SK-N-SH (cell line): ENCODE measurements around the gene ITIH5. TPM values are rescaled to one million over a fixed set of nuclear protein-coding genes. Genes with fewer than 3 reads are reported as not detected.

Experiments used
- CTCF ChIA-PET: fragments of 300-600, 350-600 bp; formaldehyde crosslinking; extraction: SDS; loops from one replicate; lab custom pipeline; 2021; lab: Yijun Ruan, JAX
- POLR2A ChIA-PET: fragments of 350-600 bp; sonication (Branson Sonifier 250); formaldehyde crosslinking; extraction: SDS; loops from one replicate; lab custom pipeline; 2020; ENCODE audit warnings: antibody characterized with exemption, inconsistent platforms; lab: Yijun Ruan, JAX
- DNase-seq: peaks from one replicate; pipeline ENCODE4 v3.0.0; 2012
- H2AFZ ChIP-seq: fragments of 200-600 bp; sonication (generic); 2 replicates; pipeline ENCODE4 v1.8.1; 2016; ENCODE audit warnings: antibody characterized with exemption, mild to moderate bottlenecking, low read depth
- H3F3A ChIP-seq: fragments of 200-600 bp; sonication (generic); replicated peaks from 2 replicates; pipeline ENCODE3; 2016; ENCODE audit warnings: antibody characterized with exemption, mild to moderate bottlenecking; ENCODE audit not compliant: insufficient read depth
- H3K27ac ChIP-seq, 2 experiments: fragments of 200-500 bp in 1 of 2; fragments of 200-600 bp in 1 of 2; sonication (Bioruptor generic) in 1 of 2; sonication (generic), shearing (Covaris generic) in 1 of 2; 2 replicates each; pipeline versions ENCODE4 v1.5.1 to v1.6.1; 2014 to 2016; ENCODE audit warnings: low read depth in 2 of 2, inconsistent platforms in 1 of 2, low read length in 1 of 2, mild to moderate bottlenecking in 1 of 2, mixed read lengths in 1 of 2
- H3K27me3 ChIP-seq: fragments of 200-600 bp; sonication (generic), shearing (Covaris generic); 2 replicates; pipeline ENCODE4 v1.6.1; 2016; ENCODE audit warnings: mixed run types; ENCODE audit not compliant: insufficient read depth
- H3K36me3 ChIP-seq, 2 experiments: fragments of 200-500 bp in 1 of 2; fragments of 200-600 bp in 1 of 2; sonication (Bioruptor generic) in 1 of 2; sonication (generic) in 1 of 2; replicated peaks in 1 of 2; 2 replicates each; pipeline versions ENCODE3 to v1.5.1; 2014 to 2016; ENCODE audit warnings: low read length in 1 of 2, mild to moderate bottlenecking in 1 of 2; ENCODE audit not compliant: insufficient read depth in 2 of 2, control insufficient read depth in 1 of 2
- H3K4me1 ChIP-seq, 2 experiments: fragments of 200-500 bp in 1 of 2; fragments of 200-600 bp in 1 of 2; sonication (Bioruptor generic) in 1 of 2; sonication (generic), shearing (Covaris generic) in 1 of 2; 2 replicates each; pipeline versions ENCODE4 v1.5.1 to v1.6.1; 2014 to 2016; ENCODE audit warnings: low read depth in 1 of 2, low read length in 1 of 2, mixed run types in 1 of 2; ENCODE audit not compliant: insufficient read depth in 2 of 2, control insufficient read depth in 1 of 2
- H3K4me2 ChIP-seq: fragments of 200-600 bp; sonication (generic), shearing (Covaris generic); 2 replicates; pipeline ENCODE4 v1.6.1; 2017; ENCODE audit warnings: mixed run types
- H3K4me3 ChIP-seq, 2 experiments: fragments of 200-500 bp in 1 of 2; fragments of 200-600 bp in 1 of 2; sonication (Bioruptor generic) in 1 of 2; sonication (generic), shearing (Covaris generic) in 1 of 2; 2 replicates each; pipeline versions ENCODE4 v1.5.1 to v1.8.1; 2014 to 2016; ENCODE audit warnings: low read depth in 2 of 2, inconsistent platforms in 1 of 2, low read length in 1 of 2, mild to moderate bottlenecking in 1 of 2, mixed read lengths in 1 of 2, moderate library complexity in 1 of 2
- H3K79me2 ChIP-seq: fragments of 200-600 bp; sonication (generic); 2 replicates; pipeline ENCODE4 v1.8.1; 2017; ENCODE audit warnings: mild to moderate bottlenecking; ENCODE audit not compliant: insufficient read depth
- H3K9ac ChIP-seq: fragments of 200-600 bp; sonication (generic); 2 replicates; pipeline ENCODE4 v1.6.1; 2017; ENCODE audit warnings: mixed run types
- H3K9me2 ChIP-seq: fragments of 200-600 bp; sonication (generic); 2 replicates; pipeline ENCODE4 v1.6.1; 2017; ENCODE audit warnings: mixed run types
- H3K9me3 ChIP-seq: fragments of 200-600 bp; sonication (generic); 2 replicates; pipeline ENCODE4 v1.6.1; 2017; ENCODE audit warnings: mixed run types, mild to moderate bottlenecking, moderate library complexity
- H4K20me1 ChIP-seq: fragments of 200-600 bp; sonication (generic); 2 replicates; pipeline ENCODE4 v1.6.1; 2017; ENCODE audit warnings: mild to moderate bottlenecking, mixed run types; ENCODE audit not compliant: insufficient read depth
- EP300 ChIP-seq, 2 experiments: IDR thresholded peaks; 2 replicates each; pipeline versions ENCODE4 v1.4.0 to v1.6.1; 2012; ENCODE audit warnings: borderline replicate concordance in 1 of 2, low read depth in 1 of 2, low read length in 1 of 2
- EZH2phosphoT487 ChIP-seq: fragments of 200-600 bp; sonication (generic); IDR thresholded peaks from 2 replicates; pipeline ENCODE4 v1.6.1; 2017; ENCODE audit warnings: low read depth, mixed run types, mild to moderate bottlenecking, antibody characterized with exemption, moderate library complexity, borderline replicate concordance
- FOXJ3 ChIP-seq: sonication (generic); formaldehyde crosslinking; IDR thresholded peaks from 2 replicates; pipeline ENCODE4 v1.5.1; 2020; ENCODE audit warnings: mild to moderate bottlenecking, missing genetic modification reagents
- FOXM1 ChIP-seq: IDR thresholded peaks from 2 replicates; pipeline ENCODE4 v1.4.0; 2012; ENCODE audit warnings: low read depth, mild to moderate bottlenecking
- IRF3 ChIP-seq: fragments of 150-350 bp; IDR thresholded peaks from 2 replicates; pipeline ENCODE4 v1.6.1; 2016; ENCODE audit warnings: mild to moderate bottlenecking, low read depth, low read length
- NFIC ChIP-seq: IDR thresholded peaks from 2 replicates; pipeline ENCODE4 v1.4.0; 2012; ENCODE audit warnings: borderline replicate concordance
- NRF1 ChIP-seq: IDR thresholded peaks from 2 replicates; pipeline ENCODE4 v1.6.1; 2012; ENCODE audit warnings: low read depth, mild to moderate bottlenecking, low read length
- RAD21 ChIP-seq: IDR thresholded peaks from 2 replicates; pipeline ENCODE4 v1.6.1; 2012; ENCODE audit warnings: mild to moderate bottlenecking, low read length
- RFX5 ChIP-seq: IDR thresholded peaks from 2 replicates; pipeline ENCODE4 v1.6.1; 2012; ENCODE audit warnings: mild to moderate bottlenecking, improper control_type of control experiment, low read length
- SIN3A ChIP-seq: IDR thresholded peaks from 2 replicates; pipeline ENCODE4 v1.6.1; 2012; ENCODE audit warnings: low read depth, mild to moderate bottlenecking, low read length, moderate library complexity, borderline replicate concordance
- SMC3 ChIP-seq: IDR thresholded peaks from 2 replicates; pipeline ENCODE4 v1.6.1; 2012; ENCODE audit warnings: low read depth, low read length, improper control_type of control experiment
- TAF1 ChIP-seq: IDR thresholded peaks from 2 replicates; pipeline ENCODE4 v1.6.1; 2012; ENCODE audit warnings: low read depth, mild to moderate bottlenecking, low read length, moderate library complexity, borderline replicate concordance
- TCF12 ChIP-seq: IDR thresholded peaks from 2 replicates; pipeline ENCODE4 v1.4.0; 2012
- TEAD4 ChIP-seq: IDR thresholded peaks from 2 replicates; pipeline ENCODE4 v1.4.0; 2012; ENCODE audit warnings: mild to moderate bottlenecking, borderline replicate concordance; ENCODE audit not compliant: insufficient read depth
- YY1 ChIP-seq: IDR thresholded peaks from 2 replicates; pipeline ENCODE4 v1.4.0; 2012; ENCODE audit warnings: low read depth, mild to moderate bottlenecking
- whole genome bisulfite sequencing: methylation state at CpG from one replicate; pipeline ENCODE4 v1.1.6; 2017; ENCODE audit warnings: low lambda C conversion rate; 5-methylcytosine and 5-hydroxymethylcytosine counted together
- polyA plus RNA-seq, 3 experiments: library from polyadenylated mRNA; depleted of rRNA; stranded (reverse); fragments of >200 nt; gene quantifications; 2 replicates each; pipeline ENCODE4 v1.2.3, GENCODE V29; 2012
- TF ChIP-seq, protein P1 (sequence below): fragments of 200-600 bp; sonication (generic); IDR thresholded peaks from 2 replicates; pipeline ENCODE4 v1.6.1; 2017; ENCODE audit warnings: antibody characterized with exemption, mild to moderate bottlenecking, moderate library complexity

ITIH5 gene
- polyA plus RNA-seq, 1 of the 3 experiments (the other 2 are of a cell fraction) = 0.07 TPM

GRCh38 chr10:7593063-7593462, 73.7 kb downstream of the ITIH5 start:
- Histone ChIP-seq H3F3A (no peaks in the 10 kb centered on the region), H2AFZ (no peak overlapping the region), H3K4me3 (no peak overlapping the region), H3K9me3 (no peaks in the 10 kb centered on the region), H3K79me2 (no peaks in the 10 kb centered on the region), H4K20me1 (no peaks in the 10 kb centered on the region)
- WGBS = 70% methylated on average over 4 of the region's 4 CpGs
- POLR2A ChIA-PET = no interaction called here
- no peak for TF ChIP-seq NFIC
- TF ChIP-seq, all 33 proteins: peak for 0
- H3K9ac ChIP-seq = no peak overlapping the region
- no peak overlapping the region for H3K4me2 ChIP-seq
- CTCF ChIA-PET = interaction anchor here (0.6 to 1.1 kb wide), 2 partner anchors 15 to 1856 kb away, joined by 3 to 4 read pairs; no protein-coding TSS in a partner anchor
- no peaks in the 10 kb centered on the region for H3K27me3 ChIP-seq
- no peaks in the 10 kb centered on the region for H3K9me2 ChIP-seq
- H3K36me3 ChIP-seq = no peaks in the 10 kb centered on the region
- no peaks in the 10 kb centered on the region for H3K4me1 ChIP-seq
- no peak overlapping the region for H3K27ac ChIP-seq
- DNase-seq = no peak

GRCh38 chr10:7592627-7593026, 74.1 kb downstream of the ITIH5 start:
- CTCF ChIA-PET = interaction anchor here (0.6 to 1.1 kb wide), 2 partner anchors 14 to 1856 kb away, joined by 3 to 4 read pairs; no protein-coding TSS in a partner anchor

More at GRCh38 chr10:7592627-7593026, 74.1 kb downstream of the ITIH5 start:
- DNase-seq = no peak
- Histone ChIP-seq H3K9ac (no peak overlapping the region), H3K4me1 (no peaks in the 10 kb centered on the region), H3K9me2 (no peaks in the 10 kb centered on the region), H3K9me3 (no peaks in the 10 kb centered on the region), H2AFZ (no peak overlapping the region), H3K4me3 (no peak overlapping the region), H4K20me1 (no peaks in the 10 kb centered on the region), H3K4me2 (no peak overlapping the region), H3K36me3 (no peaks in the 10 kb centered on the region), H3K27me3 (no peaks in the 10 kb centered on the region), H3K27ac (no peak overlapping the region), H3F3A (no peaks in the 10 kb centered on the region), H3K79me2 (no peaks in the 10 kb centered on the region)
- TF ChIP-seq, protein P1, sequence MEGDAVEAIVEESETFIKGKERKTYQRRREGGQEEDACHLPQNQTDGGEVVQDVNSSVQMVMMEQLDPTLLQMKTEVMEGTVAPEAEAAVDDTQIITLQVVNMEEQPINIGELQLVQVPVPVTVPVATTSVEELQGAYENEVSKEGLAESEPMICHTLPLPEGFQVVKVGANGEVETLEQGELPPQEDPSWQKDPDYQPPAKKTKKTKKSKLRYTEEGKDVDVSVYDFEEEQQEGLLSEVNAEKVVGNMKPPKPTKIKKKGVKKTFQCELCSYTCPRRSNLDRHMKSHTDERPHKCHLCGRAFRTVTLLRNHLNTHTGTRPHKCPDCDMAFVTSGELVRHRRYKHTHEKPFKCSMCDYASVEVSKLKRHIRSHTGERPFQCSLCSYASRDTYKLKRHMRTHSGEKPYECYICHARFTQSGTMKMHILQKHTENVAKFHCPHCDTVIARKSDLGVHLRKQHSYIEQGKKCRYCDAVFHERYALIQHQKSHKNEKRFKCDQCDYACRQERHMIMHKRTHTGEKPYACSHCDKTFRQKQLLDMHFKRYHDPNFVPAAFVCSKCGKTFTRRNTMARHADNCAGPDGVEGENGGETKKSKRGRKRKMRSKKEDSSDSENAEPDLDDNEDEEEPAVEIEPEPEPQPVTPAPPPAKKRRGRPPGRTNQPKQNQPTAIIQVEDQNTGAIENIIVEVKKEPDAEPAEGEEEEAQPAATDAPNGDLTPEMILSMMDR = no peak
- TF ChIP-seq SMC3 (no peak), RFX5 (no peak), TEAD4 (no peak), EP300 (IDR thresholded peaks at IDR 0.05; ENCODE audit: borderline replicate concordance in 1 of 2, low read depth in 1 of 2, low read length in 1 of 2) (no peak), TAF1 (no peak), NRF1 (no peak), FOXM1 (no peak), EZH2phosphoT487 (no peak), IRF3 (no peak), RAD21 (no peak), FOXJ3 (CRISPR knock-in tag) (no peak), YY1 (no peak), TCF12 (no peak), SIN3A (no peak)
- 48% methylated on average over 2 of the region's 5 CpGs for WGBS
- POLR2A ChIA-PET = no interaction called here
